RWPE1 (cell line): ENCODE results near the gene SIGMAR1.

Experiments
- CTCF ChIA-PET: fragments of 350-600 bp; sonication (Branson Sonifier 250); formaldehyde crosslinking; extraction: SDS; loops from one replicate; lab custom pipeline; 2021; lab: Yijun Ruan, JAX
- POLR2A ChIA-PET: fragments of 400-600 bp; formaldehyde crosslinking; extraction: SDS; loops from one replicate; lab custom pipeline; 2020; ENCODE audit warnings: antibody characterized with exemption; ENCODE audit not compliant: low non-redundant PET; lab: Yijun Ruan, JAX
- DNase-seq: peaks from one replicate; pipeline ENCODE4 v3.0.0; 2012; ENCODE audit warnings: low spot score
- H3K27ac ChIP-seq: fragments of 450-650 bp; 2 replicates; pipeline ENCODE4 v1.5.1; 2017
- TF ChIP-seq, protein P1 (sequence below): fragments of 450-650 bp; conservative IDR thresholded peaks from 2 replicates; pipeline ENCODE4 v1.5.1; 2017; ENCODE audit warnings: low read depth, mild to moderate bottlenecking

SIGMAR1 gene

DNA sequence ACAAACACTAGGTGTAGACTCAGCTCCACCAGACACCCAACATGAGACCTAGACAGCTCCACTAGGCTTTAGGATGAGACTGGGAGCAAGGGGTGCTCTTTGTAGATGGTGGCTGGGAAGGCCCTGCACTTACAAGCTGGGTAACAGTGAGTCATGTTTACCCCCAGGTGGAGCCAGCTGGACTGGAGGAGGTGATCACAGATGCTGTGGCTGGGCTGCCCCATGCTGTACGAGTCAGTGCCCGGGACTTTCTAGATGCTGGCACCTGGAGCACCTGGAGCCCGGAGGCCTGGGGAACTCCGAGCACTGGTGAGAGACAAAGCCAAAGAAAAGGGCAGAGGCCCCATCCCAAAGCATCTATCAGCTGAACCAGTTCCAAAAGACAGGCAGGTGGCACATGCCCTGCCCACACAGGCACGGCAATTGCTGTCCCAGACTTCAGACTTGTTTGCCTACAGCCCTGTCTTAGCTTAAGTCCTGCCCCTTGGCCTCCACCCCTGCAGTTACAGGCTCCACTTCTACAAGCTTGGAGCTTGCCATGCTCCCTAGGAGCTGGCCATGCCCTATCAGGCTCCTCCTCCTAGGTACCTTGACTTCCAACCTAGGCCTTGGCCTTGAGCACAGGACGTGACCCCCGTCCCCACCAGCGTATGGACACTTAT is 22.1 kb upstream of the SIGMAR1 start:
- 0 out of 2 replicates have a peak overlapping the region, but pooled peaks have one; percentile 2 for H3K27ac ChIP-seq
- CTCF ChIA-PET: interaction anchor here (0.6 to 2.9 kb wide), 3 partner anchors 24 to 123 kb away, joined by 3 to 10 read pairs (median 4); no protein-coding TSS in a partner anchor
- peak; percentile 48 for DNase-seq
- POLR2A ChIA-PET: no interaction called here
- TF ChIP-seq, protein P1, sequence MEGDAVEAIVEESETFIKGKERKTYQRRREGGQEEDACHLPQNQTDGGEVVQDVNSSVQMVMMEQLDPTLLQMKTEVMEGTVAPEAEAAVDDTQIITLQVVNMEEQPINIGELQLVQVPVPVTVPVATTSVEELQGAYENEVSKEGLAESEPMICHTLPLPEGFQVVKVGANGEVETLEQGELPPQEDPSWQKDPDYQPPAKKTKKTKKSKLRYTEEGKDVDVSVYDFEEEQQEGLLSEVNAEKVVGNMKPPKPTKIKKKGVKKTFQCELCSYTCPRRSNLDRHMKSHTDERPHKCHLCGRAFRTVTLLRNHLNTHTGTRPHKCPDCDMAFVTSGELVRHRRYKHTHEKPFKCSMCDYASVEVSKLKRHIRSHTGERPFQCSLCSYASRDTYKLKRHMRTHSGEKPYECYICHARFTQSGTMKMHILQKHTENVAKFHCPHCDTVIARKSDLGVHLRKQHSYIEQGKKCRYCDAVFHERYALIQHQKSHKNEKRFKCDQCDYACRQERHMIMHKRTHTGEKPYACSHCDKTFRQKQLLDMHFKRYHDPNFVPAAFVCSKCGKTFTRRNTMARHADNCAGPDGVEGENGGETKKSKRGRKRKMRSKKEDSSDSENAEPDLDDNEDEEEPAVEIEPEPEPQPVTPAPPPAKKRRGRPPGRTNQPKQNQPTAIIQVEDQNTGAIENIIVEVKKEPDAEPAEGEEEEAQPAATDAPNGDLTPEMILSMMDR: no peak

GRCh38 chr9:34658461-34658860 is 20.9 kb upstream of the SIGMAR1 start:
- POLR2A ChIA-PET: no interaction called here
- H3K27ac ChIP-seq: no peak overlapping the region
- no peak for DNase-seq
- CTCF ChIA-PET: no interaction called here
- TF ChIP-seq, protein P1: no peak

DNA sequence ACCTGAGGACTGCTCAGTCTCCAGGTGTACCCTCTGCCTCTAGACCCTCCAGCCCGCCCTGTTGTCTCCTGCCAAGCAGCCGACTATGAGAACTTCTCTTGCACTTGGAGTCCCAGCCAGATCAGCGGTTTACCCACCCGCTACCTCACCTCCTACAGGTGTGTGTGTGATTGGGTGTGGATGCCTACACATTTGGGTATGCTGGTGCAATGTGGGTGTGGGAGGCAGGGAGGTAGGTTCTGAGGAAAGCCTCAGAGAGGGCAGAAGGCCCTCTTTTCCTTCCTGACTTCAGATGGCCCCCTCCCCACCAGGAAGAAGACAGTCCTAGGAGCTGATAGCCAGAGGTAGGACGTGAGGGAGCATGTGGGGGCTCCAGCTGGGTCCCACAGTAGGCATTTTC is 19.4 kb upstream of the SIGMAR1 start:
- no peak for DNase-seq
- no peak overlapping the region for H3K27ac ChIP-seq
- ChIA-PET POLR2A (no interaction called here), CTCF (interaction anchor here (1.4 kb wide), 1 partner anchor 22 kb away, joined by 3 read pairs; no protein-coding TSS in a partner anchor)
- TF ChIP-seq, protein P1: no peak

- ChIA-PET CTCF (interaction anchor here (0.6 to 0.9 kb wide), 2 partner anchors 108 to 244 kb away, joined by 5 to 10 read pairs; no protein-coding TSS in a partner anchor), POLR2A (no interaction called here)
- no peak for DNase-seq
- TF ChIP-seq, protein P1: no peak
- peak overlapping the region; percentile 87; the same call in 1 of the 2 replicates for H3K27ac ChIP-seq
Observed at GRCh38 chr9:34655394-34655793, 17.8 kb upstream of the SIGMAR1 start.

DNA sequence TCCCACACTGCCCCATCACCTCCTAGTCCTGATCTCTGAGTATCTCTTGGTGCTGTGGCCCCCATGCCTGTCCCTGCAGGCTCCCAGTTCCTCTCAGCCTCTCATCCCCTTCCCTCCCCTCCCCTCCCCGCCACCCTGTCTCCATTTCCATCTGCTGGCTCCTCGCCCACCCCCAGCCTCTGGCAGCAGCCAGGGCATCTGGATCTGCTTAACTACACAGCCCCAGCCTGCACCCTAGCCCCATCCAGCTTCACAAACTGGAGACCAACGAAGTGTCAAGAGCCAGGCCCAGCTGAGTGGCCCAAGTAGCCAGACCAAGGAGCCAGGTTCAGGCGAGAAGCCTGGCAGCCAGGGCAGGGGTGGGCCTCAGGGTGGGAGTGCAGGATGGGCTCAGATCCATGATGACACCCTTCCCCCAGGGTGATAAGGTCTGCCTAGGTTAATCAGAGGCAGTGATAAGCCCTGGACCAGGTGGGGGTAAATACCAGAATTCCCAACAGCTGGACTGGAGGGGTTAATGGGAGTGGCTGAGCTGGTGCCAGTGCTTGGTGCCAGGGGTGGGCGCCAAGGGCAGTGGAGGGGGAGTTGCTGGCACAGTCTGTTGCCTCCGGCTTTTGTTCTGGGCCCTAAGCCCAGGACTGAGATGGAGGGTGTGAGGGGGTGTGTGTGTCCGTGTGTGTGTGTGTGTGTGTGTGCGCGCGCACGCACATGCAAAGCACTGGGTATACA is 16.9 kb upstream of the SIGMAR1 start:
- no peak for DNase-seq
- H3K27ac ChIP-seq: peak overlapping the region; percentile 87
- TF ChIP-seq, protein P1: no peak
- ChIA-PET POLR2A (no interaction called here), CTCF (interaction anchor here (0.6 to 0.9 kb wide), 3 partner anchors 8 to 873 kb away, joined by 4 to 5 read pairs (median 5); partner anchors contain the start of gene GALT)
